Stomach (tissue), 4 donors: ENCODE results near the gene RDH14.

Source experiments
- POLR2AphosphoS5 ChIP-seq, 3 donors: sonication (generic); formaldehyde crosslinking; IDR thresholded peaks; one replicate each; pipeline ENCODE4 v1.6.1; 2016; ENCODE audit warnings: antibody characterized with exemption in 3 of 3
- TF ChIP-seq, protein P1 (sequence below), 7 experiments: fragments of 450-650 bp in 4 of 7; fragments of 200-600 bp in 3 of 7; sonication (generic) in 3 of 7; IDR thresholded peaks; one replicate each; pipeline ENCODE4 v1.5.1; 2016 to 2019; ENCODE audit warnings: antibody characterized with exemption in 7 of 7, control low read depth in 2 of 7, mild to moderate bottlenecking in 1 of 7

DNA sequence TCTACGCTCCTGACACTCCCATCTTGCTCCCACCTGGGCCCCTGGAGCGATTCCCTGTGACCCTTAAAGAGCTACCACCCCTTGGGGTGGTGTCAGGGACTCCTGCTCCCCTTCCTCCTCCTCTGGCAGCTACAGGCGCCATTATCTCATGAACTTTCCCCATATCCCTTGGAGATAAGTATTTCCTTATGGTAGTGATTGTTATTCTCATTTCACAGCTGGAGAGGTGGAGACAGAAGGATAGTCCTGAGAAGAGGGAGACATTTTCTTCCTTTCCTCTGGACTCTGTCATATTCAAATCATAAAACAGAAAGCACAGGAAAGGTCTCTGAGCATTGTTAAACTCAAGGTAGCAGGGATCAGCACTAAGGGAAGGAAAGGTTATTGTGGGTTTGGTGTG, 34.6 kb downstream of the RDH14 start:
- TF ChIP-seq, protein P1, sequence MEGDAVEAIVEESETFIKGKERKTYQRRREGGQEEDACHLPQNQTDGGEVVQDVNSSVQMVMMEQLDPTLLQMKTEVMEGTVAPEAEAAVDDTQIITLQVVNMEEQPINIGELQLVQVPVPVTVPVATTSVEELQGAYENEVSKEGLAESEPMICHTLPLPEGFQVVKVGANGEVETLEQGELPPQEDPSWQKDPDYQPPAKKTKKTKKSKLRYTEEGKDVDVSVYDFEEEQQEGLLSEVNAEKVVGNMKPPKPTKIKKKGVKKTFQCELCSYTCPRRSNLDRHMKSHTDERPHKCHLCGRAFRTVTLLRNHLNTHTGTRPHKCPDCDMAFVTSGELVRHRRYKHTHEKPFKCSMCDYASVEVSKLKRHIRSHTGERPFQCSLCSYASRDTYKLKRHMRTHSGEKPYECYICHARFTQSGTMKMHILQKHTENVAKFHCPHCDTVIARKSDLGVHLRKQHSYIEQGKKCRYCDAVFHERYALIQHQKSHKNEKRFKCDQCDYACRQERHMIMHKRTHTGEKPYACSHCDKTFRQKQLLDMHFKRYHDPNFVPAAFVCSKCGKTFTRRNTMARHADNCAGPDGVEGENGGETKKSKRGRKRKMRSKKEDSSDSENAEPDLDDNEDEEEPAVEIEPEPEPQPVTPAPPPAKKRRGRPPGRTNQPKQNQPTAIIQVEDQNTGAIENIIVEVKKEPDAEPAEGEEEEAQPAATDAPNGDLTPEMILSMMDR (IDR thresholded peaks at IDR 0.05), result no peak
- TF ChIP-seq POLR2AphosphoS5 (IDR thresholded peaks at IDR 0.05), result no peak
